H1 (cell line): ENCODE results near the gene ENDOG. TPM values are rescaled to one million over a fixed set of nuclear protein-coding genes. Genes with fewer than 3 reads are reported as not detected.

Source experiments
- TCF12 ChIP-seq: IDR thresholded peaks from 2 replicates; pipeline ENCODE4 v1.6.1; 2011; ENCODE audit warnings: low read depth, mild to moderate bottlenecking, low read length
- polyA plus RNA-seq, 7 experiments: library from polyadenylated mRNA; depleted of rRNA in 3 of 7; stranded (reverse) in 5 of 7; unstranded in 2 of 7; fragments of >200 nt in 5 of 7; fragments of 200-250 nt in 2 of 7; gene quantifications; 1 replicate in 5 of 7; 2 replicates in 1 of 7; 4 replicates in 1 of 7; pipeline versions ENCODE4 v1.2.1 to v1.2.3, GENCODE V29; 2011 to 2013; ENCODE audit warnings: missing spikeins in 2 of 7, mixed read lengths in 2 of 7
- total RNA-seq: library from RNA; stranded (reverse); fragmentation: NEBNext Ultra II Directional; extraction: Animal tissue kit (Norgen Biotek cat#: 25700); gene quantifications from 2 replicates; pipeline ENCODE4 v1.2.1, GENCODE V29; 2021
- TF ChIP-seq, protein P1 (sequence below): IDR thresholded peaks from 2 replicates; pipeline ENCODE4 v1.6.1; 2011; ENCODE audit warnings: low read length, improper control_type of control experiment

Gene ENDOG
- total and polyA plus RNA-seq, 2 of the 8 experiments (the other 6 are each of a cell fraction or from before 2014, with no cell fraction given): 17.5 to 23.4 TPM

GRCh38 chr9:128829477-128830251 is 11.4 kb downstream of the ENDOG start, which contains the start of gene SPOUT1 (continued):
- TF ChIP-seq TCF12: no peak
- TF ChIP-seq, protein P1, sequence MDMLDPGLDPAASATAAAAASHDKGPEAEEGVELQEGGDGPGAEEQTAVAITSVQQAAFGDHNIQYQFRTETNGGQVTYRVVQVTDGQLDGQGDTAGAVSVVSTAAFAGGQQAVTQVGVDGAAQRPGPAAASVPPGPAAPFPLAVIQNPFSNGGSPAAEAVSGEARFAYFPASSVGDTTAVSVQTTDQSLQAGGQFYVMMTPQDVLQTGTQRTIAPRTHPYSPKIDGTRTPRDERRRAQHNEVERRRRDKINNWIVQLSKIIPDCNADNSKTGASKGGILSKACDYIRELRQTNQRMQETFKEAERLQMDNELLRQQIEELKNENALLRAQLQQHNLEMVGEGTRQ: no peak
